GM12878 (cell line): ENCODE data around the gene ZNF474. TPM values are rescaled to one million over a fixed set of nuclear protein-coding genes. Genes with fewer than 3 reads are reported as not detected.

Experiments
- ATAC-seq: fragments of 200-7000 bp; cut with Tn5 transposase; 3 replicates; pipeline ENCODE4 v1.9.1; 2020; ENCODE audit warnings: mild to moderate bottlenecking, moderate library complexity
- BruUV-seq: library from RNA; stranded (reverse); fragments of 400-500 nt; replicated peaks from 2 replicates; lab custom pipeline; 2021; lab: Mats Ljungman, UMichigan
- CTCF ChIA-PET: fragments of 300-600 bp; sonication (Branson Sonifier 250); formaldehyde crosslinking; extraction: SDS; loops from one replicate; lab custom pipeline; 2021; ENCODE audit warnings: inconsistent platforms; lab: Yijun Ruan, JAX
- POLR2A ChIA-PET: fragments of 350-600 bp; formaldehyde crosslinking; extraction: SDS; loops from one replicate; lab custom pipeline; 2021; ENCODE audit warnings: inconsistent platforms; lab: Charles Lee
- RAD21 ChIA-PET: fragments of 300-600 bp; sonication (Branson Sonifier 250); formaldehyde crosslinking; loops from one replicate; lab custom pipeline; 2023; ENCODE audit warnings: antibody characterized with exemption; ENCODE audit not compliant: unreplicated experiment; lab: Charles Lee
- SMC1A ChIA-PET: fragments of 300-600 bp; sonication (Branson Sonifier 250); formaldehyde crosslinking; loops from one replicate; lab custom pipeline; 2023; ENCODE audit not compliant: unreplicated experiment, uncharacterized antibody; lab: Charles Lee
- DNase-seq: peaks from one replicate; pipeline ENCODE4 v3.0.0-alpha.2; 2011; ENCODE audit warnings: low read depth, low spot score
- FAIRE-seq: peaks from 3 replicates; lab custom pipeline; 2011; peaks lifted over from hg19 to GRCh38; lab: Jason Lieb, UNC
- H2AFZ ChIP-seq: 2 replicates; pipeline ENCODE4 v1.6.0; 2011; ENCODE audit warnings: low read depth, low read length, control low read depth; ENCODE audit not compliant: control insufficient read depth
- H3K27ac ChIP-seq: 2 replicates; pipeline ENCODE4 v1.5.1; 2011; ENCODE audit warnings: control low read depth; ENCODE audit not compliant: control insufficient read depth, insufficient read depth
- H3K27me3 ChIP-seq, 2 experiments: replicated peaks in 1 of 2; 2 replicates each; pipeline versions ENCODE4 v1.6.0 to v1.6.1; 2011; ENCODE audit warnings: low read length in 1 of 2; ENCODE audit not compliant: control insufficient read depth in 2 of 2, insufficient read depth in 2 of 2
- H3K36me3 ChIP-seq, 2 experiments: 2 replicates each; pipeline ENCODE4 v1.5.1; 2011; ENCODE audit warnings: low read length in 1 of 2; ENCODE audit not compliant: control insufficient read depth in 2 of 2, insufficient read depth in 2 of 2
- H3K4me1 ChIP-seq: 2 replicates; pipeline ENCODE4 v1.6.1; 2011; ENCODE audit warnings: mild to moderate bottlenecking, low read length, moderate library complexity, mixed read lengths; ENCODE audit not compliant: control insufficient read depth, insufficient read depth
- H3K4me2 ChIP-seq: 2 replicates; pipeline ENCODE4 v1.6.0; 2011; ENCODE audit warnings: control low read depth; ENCODE audit not compliant: control insufficient read depth, insufficient read depth
- H3K4me3 ChIP-seq: fragments of 200-600 bp; sonication (generic); 2 replicates; pipeline ENCODE4 v1.5.1; 2016
- H3K79me2 ChIP-seq: 2 replicates; pipeline ENCODE4 v1.6.0; 2011; ENCODE audit warnings: low read length; ENCODE audit not compliant: control insufficient read depth, insufficient read depth
- H3K9ac ChIP-seq: 2 replicates; pipeline ENCODE4 v1.8.0; 2011; ENCODE audit warnings: low read length, control low read depth, mixed read lengths; ENCODE audit not compliant: control insufficient read depth, insufficient read depth
- H3K9me3 ChIP-seq: replicated peaks from 3 replicates; pipeline ENCODE4 v1.5.1; 2011; ENCODE audit warnings: mild to moderate bottlenecking, low read length; ENCODE audit not compliant: control insufficient read depth, insufficient read depth
- H4K20me1 ChIP-seq: 2 replicates; pipeline ENCODE4 v1.6.0; 2011; ENCODE audit not compliant: control insufficient read depth, insufficient read depth
- SPI1 ChIP-seq: IDR thresholded peaks from 2 replicates; pipeline ENCODE4 v1.6.1; 2011; ENCODE audit warnings: low read depth, mild to moderate bottlenecking, low read length, moderate library complexity, borderline replicate concordance; ENCODE audit not compliant: insufficient read depth
- SUZ12 ChIP-seq: fragments of 200-600 bp; sonication (generic); IDR thresholded peaks from one replicate; pipeline ENCODE4 v1.6.1; 2018; ENCODE audit warnings: antibody characterized with exemption, mild to moderate bottlenecking; ENCODE audit not compliant: unreplicated experiment
- WGBS: methylation state at CpG from one replicate; pipeline ENCODE4 v1.1.6; 2016; ENCODE audit warnings: low lambda C conversion rate; ENCODE audit not compliant: insufficient replicate concordance, insufficient coverage; ENCODE audit errors: missing lambda C conversion rate; 5-methylcytosine and 5-hydroxymethylcytosine counted together
- in situ Hi-C: fragments of 300-500 bp; cut with MboI; formaldehyde crosslinking; loops from 9 replicates; pipeline ENCODE4 v1.14.3; 2018; ENCODE audit warnings: mixed read lengths
- intact Hi-C: fragments of 100-400 bp; cut with micrococcal nuclease; formaldehyde crosslinking; loops from one replicate; pipeline ENCODE4 v1.14.2; 2022; ENCODE audit not compliant: unreplicated experiment
- polyA plus RNA-seq, 11 experiments: library from polyadenylated mRNA; depleted of rRNA in 4 of 11; unstranded in 6 of 11; stranded (reverse) in 5 of 11; fragments of >200 nt; fragmentation: Nextera tagmentation in 4 of 11; fragmentation: Illumina TruSeq in 1 of 11; extraction: Ambion mirVana in 4 of 11; extraction: Trizol in 1 of 11; gene quantifications; 1 replicate in 1 of 11; 2 replicates in 10 of 11; pipeline versions ENCODE4 v1.2.1 to v1.2.3, GENCODE V29; 2011 to 2016; ENCODE audit warnings: inconsistent platforms in 2 of 11, missing spikeins in 2 of 11, low read depth in 1 of 11
- total RNA-seq, 4 experiments: library from RNA; depleted of rRNA in 3 of 4; stranded (reverse); fragments of >200 nt in 3 of 4; fragmentation: Illumina TruSeq in 1 of 4; extraction: Trizol in 1 of 4; gene quantifications; 2 replicates each; pipeline versions ENCODE4 v1.2.1 to v1.2.3, GENCODE V29; 2013 to 2021
- TF ChIP-seq, protein P1 (sequence below): IDR thresholded peaks from 2 replicates; pipeline ENCODE4 v1.6.1; 2011; ENCODE audit warnings: borderline replicate concordance, low read depth, mild to moderate bottlenecking, moderate library complexity, low read length; ENCODE audit not compliant: insufficient read depth, poor library complexity, severe bottlenecking

ZNF474 gene
- total and polyA plus RNA-seq, 10 of the 15 experiments (the other 5 are each of a cell fraction or from before 2014, with no cell fraction given) = 0.06 to 0.97 (median 0.13) TPM; not detected in 3

DNA sequence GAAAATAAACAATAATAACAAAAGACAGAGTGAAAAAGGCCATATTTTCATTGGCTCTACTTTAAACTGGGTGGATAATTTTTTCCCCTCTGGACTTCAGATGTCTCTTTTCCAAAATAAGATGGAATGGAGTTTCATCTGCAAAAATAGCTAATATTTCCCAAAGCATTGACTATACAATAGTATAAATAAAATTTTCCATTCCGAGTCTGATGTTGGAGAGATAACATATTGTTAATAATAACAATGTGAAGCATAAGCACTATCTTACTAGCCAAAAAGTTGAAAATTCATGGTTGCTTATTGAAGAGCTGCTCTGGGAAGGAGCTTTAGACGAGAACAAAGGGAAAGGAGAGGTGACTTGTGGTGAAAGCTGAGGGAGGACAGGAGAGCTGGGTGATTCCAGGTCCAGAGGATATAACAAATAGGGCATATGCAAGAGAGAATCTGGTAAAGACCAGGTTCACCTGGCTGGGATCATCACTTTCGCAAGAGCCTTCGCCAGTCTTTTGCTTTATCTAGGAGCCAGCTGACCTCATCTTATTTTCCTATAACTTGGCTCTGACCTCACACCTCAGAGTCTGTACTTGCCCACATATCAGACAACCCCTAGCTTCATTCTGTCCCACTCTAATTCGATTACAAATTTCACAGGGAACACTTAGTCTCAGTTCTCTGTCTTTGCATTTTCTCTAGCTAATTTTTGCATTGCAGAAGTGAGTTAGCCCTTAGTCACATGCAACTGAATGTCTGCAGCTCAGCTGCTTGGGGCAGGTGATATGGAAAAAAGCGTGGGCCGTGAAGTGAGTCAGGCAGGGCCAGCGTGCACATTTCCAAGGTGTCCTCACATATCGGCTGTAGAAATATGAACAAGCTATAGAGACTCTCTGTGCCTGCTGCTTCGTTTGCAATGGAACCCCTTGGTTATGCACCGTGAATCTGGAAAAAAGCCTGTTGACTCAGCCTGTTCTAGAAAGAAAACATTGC, 7.6 kb upstream of the ZNF474 start:
- intact Hi-C loops = no loop called here
- no peak for TF ChIP-seq SUZ12
- TF ChIP-seq, protein P1, sequence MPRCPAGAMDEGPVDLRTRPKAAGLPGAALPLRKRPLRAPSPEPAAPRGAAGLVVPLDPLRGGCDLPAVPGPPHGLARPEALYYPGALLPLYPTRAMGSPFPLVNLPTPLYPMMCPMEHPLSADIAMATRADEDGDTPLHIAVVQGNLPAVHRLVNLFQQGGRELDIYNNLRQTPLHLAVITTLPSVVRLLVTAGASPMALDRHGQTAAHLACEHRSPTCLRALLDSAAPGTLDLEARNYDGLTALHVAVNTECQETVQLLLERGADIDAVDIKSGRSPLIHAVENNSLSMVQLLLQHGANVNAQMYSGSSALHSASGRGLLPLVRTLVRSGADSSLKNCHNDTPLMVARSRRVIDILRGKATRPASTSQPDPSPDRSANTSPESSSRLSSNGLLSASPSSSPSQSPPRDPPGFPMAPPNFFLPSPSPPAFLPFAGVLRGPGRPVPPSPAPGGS = no peak
- no peak for TF ChIP-seq SPI1
- 45% methylated on average over 11 of the region's 11 CpGs for WGBS
- H3K4me2 ChIP-seq = no peak overlapping the region
- no TSS peak for BruUV-seq
- no peaks in the 10 kb centered on the region for H3K27me3 ChIP-seq
- POLR2A ChIA-PET = no interaction called here
- H4K20me1 ChIP-seq = no peaks in the 10 kb centered on the region
- no peak for FAIRE-seq
- H3K36me3 ChIP-seq = no peaks in the 10 kb centered on the region
- CTCF ChIA-PET = interaction anchor here (1.0 kb wide), 1 partner anchor 13 kb away, joined by 3 read pairs; no protein-coding TSS in a partner anchor
- no peaks in the 10 kb centered on the region for H3K9me3 ChIP-seq
- H3K4me3 ChIP-seq = no peak overlapping the region
- no peak for ATAC-seq
- H3K4me1 ChIP-seq = no peaks in the 10 kb centered on the region
- DNase-seq = no peak
- H3K79me2 ChIP-seq = no peaks in the 10 kb centered on the region
- in situ Hi-C loops = no loop called here
- H3K9ac ChIP-seq = no peak overlapping the region
- H3K27ac ChIP-seq = no peak overlapping the region
- SMC1A ChIA-PET = interaction anchor here (0.6 kb wide), 1 partner anchor 818 kb away, joined by 3 read pairs; no protein-coding TSS in a partner anchor
- RAD21 ChIA-PET = no interaction called here
- no peak overlapping the region for H2AFZ ChIP-seq
